HepG2 (cell line): ENCODE results near the gene TMEM167B. TPM values are rescaled to one million over a fixed set of nuclear protein-coding genes. Genes with fewer than 3 reads are reported as not detected.
A peak's percentile ranks its signal among the peaks of the same experiment; 100 is the strongest.

Experiments
- GTF2F1 ChIP-seq: fragments of 150-350 bp; IDR thresholded peaks from 2 replicates; pipeline ENCODE4 v1.6.1; 2014; ENCODE audit warnings: low read length
- ISL2 ChIP-seq: sonication (generic); formaldehyde crosslinking; IDR thresholded peaks from 2 replicates; pipeline ENCODE4 v1.5.0; 2020; ENCODE audit warnings: missing genetic modification reagents
- KMT2A ChIP-seq: sonication (generic); formaldehyde crosslinking; IDR thresholded peaks from 2 replicates; pipeline ENCODE4 v1.4.0; 2020; ENCODE audit warnings: missing genetic modification reagents
- MXI1 ChIP-seq: IDR thresholded peaks from 3 replicates; pipeline ENCODE4 v1.6.1; 2012; ENCODE audit warnings: low read depth, low read length, inconsistent platforms, borderline replicate concordance
- NR3C1 ChIP-seq: sonication (generic); formaldehyde crosslinking; IDR thresholded peaks from 2 replicates; pipeline ENCODE4 v1.4.0; 2020; ENCODE audit warnings: missing genetic modification reagents
- ONECUT2 ChIP-seq: sonication (generic); formaldehyde crosslinking; IDR thresholded peaks from 2 replicates; pipeline ENCODE4 v1.4.0; 2020; ENCODE audit warnings: missing genetic modification reagents
- YEATS4 ChIP-seq: sonication (generic); formaldehyde crosslinking; IDR thresholded peaks from 2 replicates; pipeline ENCODE4 v1.4.0; 2020; ENCODE audit warnings: missing genetic modification reagents, borderline replicate concordance
- YY1 ChIP-seq: IDR thresholded peaks from 2 replicates; pipeline ENCODE4 v1.6.1; 2011; ENCODE audit warnings: low read length, low read depth, moderate library complexity, mild to moderate bottlenecking; ENCODE audit not compliant: insufficient read depth, insufficient replicate concordance
- ZNF232 ChIP-seq: sonication (generic); formaldehyde crosslinking; IDR thresholded peaks from 2 replicates; pipeline ENCODE4 v1.4.0; 2020; ENCODE audit warnings: missing genetic modification reagents, borderline replicate concordance
- ZNF234 ChIP-seq: sonication (generic); formaldehyde crosslinking; conservative IDR thresholded peaks from 2 replicates; pipeline ENCODE4 v1.5.1; 2020; ENCODE audit warnings: mild to moderate bottlenecking, missing genetic modification reagents
- ZNF256 ChIP-seq: sonication (generic); formaldehyde crosslinking; conservative IDR thresholded peaks from 2 replicates; pipeline ENCODE4 v1.4.0; 2020; ENCODE audit warnings: missing genetic modification reagents
- ZNF296 ChIP-seq: sonication (generic); formaldehyde crosslinking; conservative IDR thresholded peaks from 2 replicates; pipeline ENCODE4 v1.5.0; 2020; ENCODE audit warnings: mild to moderate bottlenecking, missing genetic modification reagents
- ZNF34 ChIP-seq: sonication (generic); formaldehyde crosslinking; IDR thresholded peaks from 2 replicates; pipeline ENCODE4 v1.4.0; 2020; ENCODE audit warnings: mild to moderate bottlenecking, missing genetic modification reagents, borderline replicate concordance
- ZNF468 ChIP-seq: sonication (generic); formaldehyde crosslinking; IDR thresholded peaks from 2 replicates; pipeline ENCODE4 v1.8.0; 2022; ENCODE audit warnings: mild to moderate bottlenecking, moderate library complexity, missing genetic modification reagents
- ZNF605 ChIP-seq: sonication (generic); formaldehyde crosslinking; IDR thresholded peaks from 2 replicates; pipeline ENCODE4 v1.8.0; 2022; ENCODE audit warnings: mild to moderate bottlenecking, missing genetic modification reagents
- ZNF816 ChIP-seq: sonication (generic); formaldehyde crosslinking; IDR thresholded peaks from 2 replicates; pipeline ENCODE4 v1.8.0; 2022; ENCODE audit warnings: missing genetic modification reagents, mild to moderate bottlenecking, borderline replicate concordance
- polyA plus RNA-seq, 8 experiments: library from polyadenylated mRNA; depleted of rRNA in 3 of 8; stranded (reverse) in 7 of 8; unstranded in 1 of 8; fragments of >200 nt; fragmentation: Illumina TruSeq in 4 of 8; extraction: Trizol in 4 of 8; gene quantifications; 2 replicates each; pipeline versions ENCODE4 v1.2.1 to v1.2.3, GENCODE V29; 2011 to 2016; ENCODE audit warnings: low read depth in 4 of 8, missing spikeins in 1 of 8, mixed read lengths in 1 of 8; ENCODE audit not compliant: insufficient read depth in 1 of 8
- total RNA-seq, 5 experiments: library from RNA; depleted of rRNA; stranded (reverse); fragments of >200 nt; fragmentation: Illumina TruSeq; extraction: Trizol; gene quantifications; 2 replicates each; pipeline ENCODE4 v1.2.3, GENCODE V29; 2016; ENCODE audit warnings: low read depth in 1 of 5
- TF ChIP-seq, protein P1 (sequence below): sonication (generic); formaldehyde crosslinking; IDR thresholded peaks from 2 replicates; pipeline ENCODE4 v1.5.0; 2020; ENCODE audit warnings: mild to moderate bottlenecking, missing genetic modification reagents, borderline replicate concordance
- TF ChIP-seq, protein P2 (sequence below): sonication (generic); formaldehyde crosslinking; IDR thresholded peaks from 2 replicates; pipeline ENCODE4 v1.4.0; 2020; ENCODE audit warnings: missing genetic modification reagents
- TF ChIP-seq, protein P3 (sequence below): sonication (generic); formaldehyde crosslinking; IDR thresholded peaks from 2 replicates; pipeline ENCODE4 v1.8.0; 2022; ENCODE audit warnings: low read depth, missing genetic modification reagents

The TMEM167B gene
- total and polyA plus RNA-seq, 2 of the 13 experiments (the other 11 are each of a cell fraction or from before 2014, with no cell fraction given) = 9.5 to 22.4 TPM

GRCh38 chr1:109089242-109090015 lies 1.1 kb upstream of the TMEM167B start (continued):
- TF ChIP-seq, protein P1, sequence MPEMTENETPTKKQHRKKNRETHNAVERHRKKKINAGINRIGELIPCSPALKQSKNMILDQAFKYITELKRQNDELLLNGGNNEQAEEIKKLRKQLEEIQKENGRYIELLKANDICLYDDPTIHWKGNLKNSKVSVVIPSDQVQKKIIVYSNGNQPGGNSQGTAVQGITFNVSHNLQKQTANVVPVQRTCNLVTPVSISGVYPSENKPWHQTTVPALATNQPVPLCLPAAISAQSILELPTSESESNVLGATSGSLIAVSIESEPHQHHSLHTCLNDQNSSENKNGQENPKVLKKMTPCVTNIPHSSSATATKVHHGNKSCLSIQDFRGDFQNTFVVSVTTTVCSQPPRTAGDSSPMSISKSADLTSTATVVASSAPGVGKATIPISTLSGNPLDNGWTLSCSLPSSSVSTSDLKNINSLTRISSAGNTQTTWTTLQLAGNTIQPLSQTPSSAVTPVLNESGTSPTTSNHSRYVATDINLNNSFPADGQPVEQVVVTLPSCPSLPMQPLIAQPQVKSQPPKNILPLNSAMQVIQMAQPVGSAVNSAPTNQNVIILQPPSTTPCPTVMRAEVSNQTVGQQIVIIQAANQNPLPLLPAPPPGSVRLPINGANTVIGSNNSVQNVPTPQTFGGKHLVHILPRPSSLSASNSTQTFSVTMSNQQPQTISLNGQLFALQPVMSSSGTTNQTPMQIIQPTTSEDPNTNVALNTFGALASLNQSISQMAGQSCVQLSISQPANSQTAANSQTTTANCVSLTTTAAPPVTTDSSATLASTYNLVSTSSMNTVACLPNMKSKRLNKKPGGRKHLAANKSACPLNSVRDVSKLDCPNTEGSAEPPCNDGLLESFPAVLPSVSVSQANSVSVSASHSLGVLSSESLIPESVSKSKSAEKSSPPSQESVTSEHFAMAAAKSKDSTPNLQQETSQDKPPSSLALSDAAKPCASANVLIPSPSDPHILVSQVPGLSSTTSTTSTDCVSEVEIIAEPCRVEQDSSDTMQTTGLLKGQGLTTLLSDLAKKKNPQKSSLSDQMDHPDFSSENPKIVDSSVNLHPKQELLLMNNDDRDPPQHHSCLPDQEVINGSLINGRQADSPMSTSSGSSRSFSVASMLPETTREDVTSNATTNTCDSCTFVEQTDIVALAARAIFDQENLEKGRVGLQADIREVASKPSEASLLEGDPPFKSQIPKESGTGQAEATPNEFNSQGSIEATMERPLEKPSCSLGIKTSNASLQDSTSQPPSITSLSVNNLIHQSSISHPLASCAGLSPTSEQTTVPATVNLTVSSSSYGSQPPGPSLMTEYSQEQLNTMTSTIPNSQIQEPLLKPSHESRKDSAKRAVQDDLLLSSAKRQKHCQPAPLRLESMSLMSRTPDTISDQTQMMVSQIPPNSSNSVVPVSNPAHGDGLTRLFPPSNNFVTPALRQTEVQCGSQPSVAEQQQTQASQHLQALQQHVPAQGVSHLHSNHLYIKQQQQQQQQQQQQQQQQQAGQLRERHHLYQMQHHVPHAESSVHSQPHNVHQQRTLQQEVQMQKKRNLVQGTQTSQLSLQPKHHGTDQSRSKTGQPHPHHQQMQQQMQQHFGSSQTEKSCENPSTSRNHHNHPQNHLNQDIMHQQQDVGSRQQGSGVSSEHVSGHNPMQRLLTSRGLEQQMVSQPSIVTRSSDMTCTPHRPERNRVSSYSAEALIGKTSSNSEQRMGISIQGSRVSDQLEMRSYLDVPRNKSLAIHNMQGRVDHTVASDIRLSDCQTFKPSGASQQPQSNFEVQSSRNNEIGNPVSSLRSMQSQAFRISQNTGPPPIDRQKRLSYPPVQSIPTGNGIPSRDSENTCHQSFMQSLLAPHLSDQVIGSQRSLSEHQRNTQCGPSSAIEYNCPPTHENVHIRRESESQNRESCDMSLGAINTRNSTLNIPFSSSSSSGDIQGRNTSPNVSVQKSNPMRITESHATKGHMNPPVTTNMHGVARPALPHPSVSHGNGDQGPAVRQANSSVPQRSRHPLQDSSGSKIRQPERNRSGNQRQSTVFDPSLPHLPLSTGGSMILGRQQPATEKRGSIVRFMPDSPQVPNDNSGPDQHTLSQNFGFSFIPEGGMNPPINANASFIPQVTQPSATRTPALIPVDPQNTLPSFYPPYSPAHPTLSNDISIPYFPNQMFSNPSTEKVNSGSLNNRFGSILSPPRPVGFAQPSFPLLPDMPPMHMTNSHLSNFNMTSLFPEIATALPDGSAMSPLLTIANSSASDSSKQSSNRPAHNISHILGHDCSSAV = no peak
- no peak for TF ChIP-seq ONECUT2 (CRISPR knock-in tag)
- TF ChIP-seq ZNF468 = no peak
- peak; percentile 36; the same call in 1 of the 3 replicates for TF ChIP-seq MXI1
- TF ChIP-seq ZNF34 (CRISPR knock-in tag) = no peak
- 0 out of 2 replicates have a peak, but pooled peaks have one; percentile 19 for TF ChIP-seq ISL2 (CRISPR knock-in tag)
- TF ChIP-seq, protein P2, sequence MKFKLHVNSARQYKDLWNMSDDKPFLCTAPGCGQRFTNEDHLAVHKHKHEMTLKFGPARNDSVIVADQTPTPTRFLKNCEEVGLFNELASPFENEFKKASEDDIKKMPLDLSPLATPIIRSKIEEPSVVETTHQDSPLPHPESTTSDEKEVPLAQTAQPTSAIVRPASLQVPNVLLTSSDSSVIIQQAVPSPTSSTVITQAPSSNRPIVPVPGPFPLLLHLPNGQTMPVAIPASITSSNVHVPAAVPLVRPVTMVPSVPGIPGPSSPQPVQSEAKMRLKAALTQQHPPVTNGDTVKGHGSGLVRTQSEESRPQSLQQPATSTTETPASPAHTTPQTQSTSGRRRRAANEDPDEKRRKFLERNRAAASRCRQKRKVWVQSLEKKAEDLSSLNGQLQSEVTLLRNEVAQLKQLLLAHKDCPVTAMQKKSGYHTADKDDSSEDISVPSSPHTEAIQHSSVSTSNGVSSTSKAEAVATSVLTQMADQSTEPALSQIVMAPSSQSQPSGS (CRISPR knock-in tag) = peak; percentile 65; the same call in 1 of the 2 replicates
- no peak for TF ChIP-seq GTF2F1
- TF ChIP-seq YY1 = peak; percentile 21
- no peak for TF ChIP-seq ZNF256 (CRISPR knock-in tag)
- no peak for TF ChIP-seq ZNF234 (CRISPR knock-in tag)
- no peak for TF ChIP-seq NR3C1 (CRISPR knock-in tag)
- TF ChIP-seq, protein P3, sequence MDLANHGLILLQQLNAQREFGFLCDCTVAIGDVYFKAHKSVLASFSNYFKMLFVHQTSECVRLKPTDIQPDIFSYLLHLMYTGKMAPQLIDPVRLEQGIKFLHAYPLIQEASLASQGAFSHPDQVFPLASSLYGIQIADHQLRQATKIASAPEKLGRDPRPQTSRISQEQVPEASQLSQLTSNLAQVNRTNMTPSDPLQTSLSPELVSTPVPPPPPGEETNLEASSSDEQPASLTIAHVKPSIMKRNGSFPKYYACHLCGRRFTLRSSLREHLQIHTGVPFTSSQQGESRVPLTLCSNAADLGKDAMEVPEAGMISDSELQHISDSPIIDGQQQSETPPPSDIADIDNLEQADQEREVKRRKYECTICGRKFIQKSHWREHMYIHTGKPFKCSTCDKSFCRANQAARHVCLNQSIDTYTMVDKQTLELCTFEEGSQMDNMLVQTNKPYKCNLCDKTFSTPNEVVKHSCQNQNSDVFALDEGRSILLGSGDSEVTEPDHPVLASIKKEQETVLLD (CRISPR knock-in tag) = no peak
- peak; percentile 55; the same call in 1 of the 2 replicates for TF ChIP-seq KMT2A (CRISPR knock-in tag)
- TF ChIP-seq ZNF605 (CRISPR knock-in tag) = peak; percentile 60
- TF ChIP-seq ZNF296 (CRISPR knock-in tag) = no peak
- peak; percentile 36; the same call in 1 of the 2 replicates for TF ChIP-seq YEATS4 (CRISPR knock-in tag)
- TF ChIP-seq ZNF232 (CRISPR knock-in tag) = no peak
- TF ChIP-seq ZNF816 = no peak
